Right lobe of liver (tissue), 4 donors: Measurements from ENCODE around the gene SYAP1.

Source experiments
- CTCF ChIP-seq, 4 donors: fragments of 200-600 bp in 3 of 4; fragments of 450-650 bp in 1 of 4; IDR thresholded peaks; one replicate each; pipeline versions ENCODE4 v1.5.1 to v1.8.0; 2016 to 2022; ENCODE audit warnings: antibody characterized with exemption in 4 of 4, mild to moderate bottlenecking in 2 of 4
- POLR2A ChIP-seq: fragments of 450-650 bp; IDR thresholded peaks from one replicate; pipeline ENCODE4 v1.6.1; 2017; ENCODE audit warnings: antibody characterized with exemption, mild to moderate bottlenecking
- donor health status: DM: no; HTN: no; CAD: no.
- donor health status: DM: no; HTN: no; CAD: no.
- donor health status: DM: no; HTN: yes; CAD: no.

GRCh38 chrX:16756724-16757123 is 37.3 kb downstream of the SYAP1 start:
- no peak for TF ChIP-seq CTCF (IDR thresholded peaks at IDR 0.05)
- no peak for TF ChIP-seq POLR2A
